Trophoblast cell (in vitro differentiated cells and primary cell): ENCODE results near the gene MYL6B.
A peak's percentile ranks its signal among the peaks of the same experiment; 100 is the strongest.
"Not testable (repeated sequence)": the region's sequence is repeated elsewhere in the genome, so short reads cannot be mapped to it uniquely, and the experiment has no call there.

ENCODE experiments used
- DNase-seq, 2 donors: peaks; one replicate each; pipeline ENCODE4 v3.0.0-alpha.2; 2016
- H2AFZ ChIP-seq: 2 replicates; pipeline ENCODE4 v1.6.1; 2013; ENCODE audit warnings: low read length, moderate library complexity, mild to moderate bottlenecking; ENCODE audit not compliant: insufficient read depth, poor library complexity
- H2AK5ac ChIP-seq: 2 replicates; pipeline ENCODE4 v1.6.1; 2013; ENCODE audit warnings: mild to moderate bottlenecking, low read length
- H2BK120ac ChIP-seq: 2 replicates; pipeline ENCODE4 v1.6.1; 2013; ENCODE audit warnings: low read length, mild to moderate bottlenecking, moderate library complexity; ENCODE audit not compliant: insufficient read depth, poor library complexity
- H2BK12ac ChIP-seq: 2 replicates; pipeline ENCODE4 v1.6.1; 2013; ENCODE audit warnings: mild to moderate bottlenecking, low read length, moderate library complexity
- H2BK5ac ChIP-seq: 2 replicates; pipeline ENCODE4 v1.6.1; 2013; ENCODE audit warnings: low read length, low read depth, moderate library complexity, mild to moderate bottlenecking; ENCODE audit not compliant: poor library complexity
- H3K14ac ChIP-seq: 2 replicates; pipeline ENCODE4 v1.6.1; 2013; ENCODE audit warnings: mild to moderate bottlenecking, low read length
- H3K18ac ChIP-seq: 2 replicates; pipeline ENCODE4 v1.6.1; 2013; ENCODE audit warnings: mild to moderate bottlenecking, low read length
- H3K23ac ChIP-seq: 2 replicates; pipeline ENCODE4 v1.6.1; 2013; ENCODE audit warnings: low read length
- H3K27ac ChIP-seq: 2 replicates; pipeline ENCODE4 v1.5.1; 2013; ENCODE audit warnings: low read depth, mild to moderate bottlenecking, inconsistent platforms, low read length, moderate library complexity
- H3K27me3 ChIP-seq: 2 replicates; pipeline ENCODE4 v1.6.1; 2013; ENCODE audit warnings: inconsistent platforms, mild to moderate bottlenecking, low read length, moderate library complexity; ENCODE audit not compliant: insufficient read depth
- H3K36me3 ChIP-seq, 2 experiments: 1 replicate in 1 of 2; 2 replicates in 1 of 2; pipeline ENCODE4 v1.6.1; 2013; ENCODE audit warnings: low read length in 2 of 2, mild to moderate bottlenecking in 2 of 2, moderate library complexity in 1 of 2; ENCODE audit not compliant: insufficient read depth in 2 of 2, control insufficient read depth in 1 of 2
- H3K4ac ChIP-seq: 2 replicates; pipeline ENCODE4 v1.6.1; 2013; ENCODE audit warnings: low read depth, mild to moderate bottlenecking, low read length, moderate library complexity
- H3K4me1 ChIP-seq, 2 experiments: 1 replicate in 1 of 2; 2 replicates in 1 of 2; pipeline ENCODE4 v1.6.1; 2013; ENCODE audit warnings: low read length in 2 of 2, mild to moderate bottlenecking in 2 of 2, moderate library complexity in 1 of 2; ENCODE audit not compliant: insufficient read depth in 2 of 2, control insufficient read depth in 1 of 2
- H3K4me2 ChIP-seq: 2 replicates; pipeline ENCODE4 v1.6.1; 2013; ENCODE audit warnings: inconsistent platforms, mild to moderate bottlenecking, low read length, moderate library complexity
- H3K4me3 ChIP-seq: 2 replicates; pipeline ENCODE4 v1.5.1; 2013; ENCODE audit warnings: mild to moderate bottlenecking, low read depth, low read length, inconsistent platforms
- H3K79me1 ChIP-seq: one replicate; pipeline ENCODE4 v1.6.1; 2013; ENCODE audit warnings: low read length
- H3K79me2 ChIP-seq: 2 replicates; pipeline ENCODE4 v1.6.1; 2013; ENCODE audit warnings: low read length, mild to moderate bottlenecking; ENCODE audit not compliant: control insufficient read depth, insufficient read depth, poor library complexity
- H3K9ac ChIP-seq: 2 replicates; pipeline ENCODE4 v1.6.1; 2013; ENCODE audit warnings: mild to moderate bottlenecking, low read length
- H3K9me3 ChIP-seq: 2 replicates; pipeline ENCODE4 v1.6.1; 2013; ENCODE audit warnings: low read depth, mild to moderate bottlenecking, control low read depth, inconsistent platforms, low read length; ENCODE audit not compliant: insufficient read depth
- H4K12ac ChIP-seq: 2 replicates; pipeline ENCODE4 v1.6.1; 2013; ENCODE audit warnings: low read depth, mild to moderate bottlenecking, low read length, moderate library complexity
- H4K8ac ChIP-seq: 2 replicates; pipeline ENCODE4 v1.6.1; 2013; ENCODE audit warnings: low read depth, mild to moderate bottlenecking, low read length, moderate library complexity
- H4K91ac ChIP-seq: one replicate; pipeline ENCODE4 v1.6.1; 2013; ENCODE audit warnings: low read depth, mild to moderate bottlenecking, low read length, moderate library complexity
- WGBS: extraction: QIAGEN DNeasy Blood & Tissue Kit; methylation state at CpG from one replicate; pipeline ENCODE4 v1.1.7; 2013; ENCODE audit warnings: missing lambda C conversion rate; ENCODE audit not compliant: insufficient read length, insufficient coverage; ENCODE audit errors: extremely low coverage; 5-methylcytosine and 5-hydroxymethylcytosine counted together

Gene MYL6B

DNA sequence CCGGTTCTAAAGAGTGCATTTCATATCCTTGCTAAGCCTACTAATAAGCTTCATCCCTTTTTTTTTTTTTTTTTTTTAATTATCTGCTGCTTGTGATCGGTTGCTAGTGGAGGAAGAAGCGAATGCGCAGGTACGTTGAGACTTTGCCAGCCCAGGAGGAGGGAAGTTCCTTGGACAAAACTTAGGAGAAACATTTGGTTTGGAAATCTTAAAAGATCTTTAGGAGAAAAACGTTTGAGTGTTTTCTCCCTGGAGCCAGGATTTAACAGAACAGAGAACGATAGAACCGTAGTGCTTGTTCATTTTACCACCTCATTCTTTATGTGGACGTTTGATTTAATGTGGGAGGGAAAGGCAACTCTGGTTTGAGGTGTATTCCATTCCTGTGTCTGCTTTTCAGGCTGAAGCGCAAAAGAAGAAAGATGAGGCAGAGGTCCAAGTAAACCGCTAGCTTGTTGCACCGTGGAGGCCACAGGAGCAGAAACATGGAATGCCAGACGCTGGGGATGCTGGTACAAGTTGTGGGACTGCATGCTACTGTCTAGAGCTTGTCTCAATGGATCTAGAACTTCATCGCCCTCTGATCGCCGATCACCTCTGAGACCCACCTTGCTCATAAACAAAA is 35.2 kb upstream of the MYL6B start:
- not testable (repeated sequence) for H2AK5ac ChIP-seq, H3K18ac ChIP-seq, H3K4ac ChIP-seq, H3K79me2 ChIP-seq, H2BK120ac ChIP-seq, H3K9me3 ChIP-seq, H4K91ac ChIP-seq, H2AFZ ChIP-seq, H3K27me3 ChIP-seq, H3K14ac ChIP-seq, H4K8ac ChIP-seq, H3K23ac ChIP-seq, H2BK12ac ChIP-seq, H2BK5ac ChIP-seq, H4K12ac ChIP-seq
- DNase-seq: peak in 1 of 2 donors; percentile 35
- no CpG with 5 or more reads among the region's 16 CpGs for WGBS
- peak overlapping the region; percentile 59 for H3K4me2 ChIP-seq
- peaks cover 6 to 12% of the 10 kb centered on the region in 2 experiments for H3K4me1 ChIP-seq
- H3K4me3 ChIP-seq: peak overlapping the region; percentile 63
- peak overlapping the region; percentile 83 for H3K9ac ChIP-seq
- H3K79me1 ChIP-seq: peaks cover 12% of the 10 kb centered on the region
- H3K27ac ChIP-seq: peak overlapping the region; percentile 71
- peaks cover 13 to 19% of the 10 kb centered on the region in 2 experiments for H3K36me3 ChIP-seq

DNA sequence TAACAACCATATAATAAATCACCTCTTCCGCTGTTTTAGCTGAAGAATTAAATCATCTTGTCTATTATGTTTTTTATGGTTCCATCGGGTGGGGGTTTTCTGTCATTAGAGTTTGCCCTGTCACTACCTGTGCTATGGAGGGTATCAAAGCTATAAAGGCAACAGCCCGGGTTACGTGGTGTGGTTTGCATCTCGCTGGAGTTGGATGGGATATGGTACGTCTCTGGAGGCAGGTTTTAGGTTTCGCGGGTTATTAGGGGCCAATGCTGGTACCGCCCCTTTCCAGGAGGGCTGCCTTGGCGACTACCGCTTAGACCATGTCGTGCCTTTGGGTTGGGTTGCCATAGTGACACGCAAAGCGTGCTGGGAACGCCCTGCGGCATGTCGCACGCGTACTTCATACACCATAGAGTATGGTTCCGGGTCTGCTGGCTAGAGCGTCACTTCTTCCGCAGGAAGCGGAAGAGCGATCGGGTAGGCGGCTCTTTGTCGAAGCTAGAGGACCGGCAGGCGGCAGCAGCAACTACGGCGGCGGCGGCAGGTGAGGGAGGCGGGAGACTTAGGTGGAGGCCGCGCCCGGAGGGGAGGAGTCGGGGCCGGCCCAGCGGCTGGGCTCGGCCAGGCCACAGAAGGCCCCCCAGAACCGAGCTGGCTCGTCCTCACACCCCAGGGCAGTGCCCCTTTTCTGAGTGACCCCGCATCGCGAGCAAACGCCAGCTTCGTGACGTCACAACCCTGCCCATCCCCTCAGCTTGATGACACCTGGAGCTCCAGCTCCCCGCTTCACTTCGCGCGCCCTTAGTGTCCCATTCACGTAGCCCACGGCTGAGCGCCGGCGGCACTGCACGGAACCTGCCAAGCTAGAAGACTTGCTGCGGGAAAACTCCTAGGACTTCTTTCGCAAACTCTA is 34.4 kb upstream of the MYL6B start, which contains the start of gene ZC3H10:
Gene ZC3H10, plus strand, starts transcription at position 489 of the 910 bp plus-strand sequence. CDS start 2,297 bp downstream, outside the sequence.
- Histone ChIP-seq H3K9me3 (no peaks in the 10 kb centered on the region), H3K4me2 (peak within 1 kb of the TSS; percentile 82), H3K36me3 (peaks cover 7 to 12% of the 10 kb centered on the region in 2 experiments), H3K23ac (no peak within 1 kb of the TSS), H2AFZ (peak within 1 kb of the TSS; percentile 40), H4K12ac (peak within 1 kb of the TSS; percentile 34), H3K79me2 (peaks cover 8% of the 10 kb centered on the region), H3K9ac (peak within 1 kb of the TSS; percentile 83), H3K14ac (peak within 1 kb of the TSS; percentile 63), H4K91ac (peak within 1 kb of the TSS; percentile 56), H3K4me1 (peaks cover 6 to 12% of the 10 kb centered on the region in 2 experiments), H3K4me3 (peak within 1 kb of the TSS; percentile 79), H2BK120ac (peak within 1 kb of the TSS; percentile 9), H4K8ac (peak within 1 kb of the TSS; percentile 72), H2BK12ac (no peak within 1 kb of the TSS), H3K18ac (peak within 1 kb of the TSS; percentile 65), H2AK5ac (peak within 1 kb of the TSS; percentile 14), H2BK5ac (peak within 1 kb of the TSS; percentile 32), H3K4ac (peak within 1 kb of the TSS; percentile 12), H3K27ac (peak within 1 kb of the TSS; percentile 71), H3K79me1 (peaks cover 12% of the 10 kb centered on the region), H3K27me3 (no peaks in the 10 kb centered on the region)
- DNase-seq: peak; percentile 99 to 100
- no CpG with 5 or more reads among the region's 61 CpGs for WGBS

DNA sequence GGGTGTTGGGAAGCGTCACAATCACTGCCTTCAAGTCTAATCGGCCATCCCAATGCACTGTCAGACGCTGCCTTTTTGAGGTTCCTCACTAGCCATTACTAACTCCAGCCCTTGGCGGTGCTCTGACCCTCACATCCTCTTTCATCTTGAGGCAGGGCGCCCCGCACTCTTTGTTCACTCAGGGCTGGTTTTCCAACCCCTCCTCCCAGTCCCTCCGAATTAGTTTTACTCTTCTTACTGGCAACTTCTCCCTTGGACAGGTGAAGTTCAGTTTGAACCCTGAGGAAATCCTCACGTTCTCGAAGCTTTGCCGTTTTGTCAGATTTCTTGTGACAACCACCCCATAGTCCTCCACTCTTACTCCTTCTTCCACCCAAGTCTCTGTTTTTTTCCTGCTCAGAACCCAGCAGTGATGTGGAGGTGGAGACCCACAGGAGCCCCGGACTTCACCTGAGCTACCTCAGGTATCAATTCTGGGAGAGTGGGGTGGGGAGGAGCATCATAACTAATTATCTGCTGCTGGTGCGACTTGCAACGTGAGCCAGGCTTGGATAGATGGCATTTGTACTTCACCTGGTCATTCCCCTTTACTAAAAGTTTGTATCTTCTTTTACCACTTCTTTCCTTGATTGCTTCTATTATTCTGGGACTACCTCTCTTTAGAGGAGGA is 33.6 kb upstream of the MYL6B start:
- no CpG with 5 or more reads among the region's 13 CpGs for WGBS

DNA sequence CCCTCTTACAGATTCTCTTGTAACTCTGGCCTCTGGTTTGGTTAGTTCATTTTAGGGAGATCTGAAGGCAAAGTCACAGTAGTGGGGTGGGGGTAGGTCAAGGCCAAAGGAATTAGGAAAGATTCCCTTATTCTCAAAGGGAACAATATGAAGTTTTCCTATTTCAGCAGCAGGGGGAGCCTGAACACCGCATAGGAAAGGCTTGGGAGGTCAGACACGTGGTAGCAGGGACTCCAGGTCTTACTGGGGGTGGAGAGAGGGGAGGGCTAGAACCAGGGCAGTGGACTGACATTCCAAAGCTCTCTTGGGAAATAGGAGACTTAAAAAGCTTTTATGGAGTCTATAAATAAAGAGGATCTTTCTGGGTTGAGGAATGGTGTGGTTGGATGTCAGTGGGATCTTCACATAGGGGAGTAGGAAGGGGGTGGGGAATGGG is 33.0 kb upstream of the MYL6B start:
- Histone ChIP-seq H3K27me3 (no peaks in the 10 kb centered on the region), H3K14ac (no peak overlapping the region), H4K8ac (no peak overlapping the region), H4K91ac (no peak overlapping the region), H2BK5ac (no peak overlapping the region), H3K4me2 (peak overlapping the region; percentile 82), H3K27ac (no peak overlapping the region), H3K79me2 (peaks cover 8% of the 10 kb centered on the region), H3K36me3 (peaks cover 7 to 12% of the 10 kb centered on the region in 2 experiments), H2AK5ac (no peak overlapping the region), H3K9ac (no peak overlapping the region), H2BK120ac (no peak overlapping the region), H3K18ac (no peak overlapping the region), H2AFZ (no peak overlapping the region), H3K4ac (no peak overlapping the region), H2BK12ac (no peak overlapping the region), H3K23ac (no peak overlapping the region), H4K12ac (no peak overlapping the region), H3K9me3 (no peaks in the 10 kb centered on the region), H3K4me1 (peaks cover 6 to 12% of the 10 kb centered on the region in 2 experiments), H3K4me3 (no peak overlapping the region), H3K79me1 (peaks cover 12% of the 10 kb centered on the region)
- WGBS: no CpG with 5 or more reads among the region's 2 CpGs
- DNase-seq: peak; percentile 79 to 95

More for the DNA sequence above, 33.6 kb upstream of the MYL6B start:
- Histone ChIP-seq H3K9ac (peak overlapping the region; percentile 79), H2BK120ac (no peak overlapping the region), H3K36me3 (peaks cover 7 to 12% of the 10 kb centered on the region in 2 experiments), H2AK5ac (peak overlapping the region; percentile 14), H3K9me3 (no peaks in the 10 kb centered on the region), H3K27me3 (no peaks in the 10 kb centered on the region), H2BK12ac (no peak overlapping the region), H3K79me2 (peaks cover 8% of the 10 kb centered on the region), H3K4me2 (peak overlapping the region; percentile 82), H4K8ac (peak overlapping the region; percentile 72), H3K79me1 (peaks cover 12% of the 10 kb centered on the region), H3K18ac (peak overlapping the region; percentile 21), H3K4ac (peak overlapping the region; percentile 7), H4K91ac (peak overlapping the region; percentile 56), H2AFZ (no peak overlapping the region), H3K14ac (peak overlapping the region; percentile 33), H4K12ac (peak overlapping the region; percentile 34), H3K27ac (peak overlapping the region; percentile 66), H3K4me1 (peaks cover 6 to 12% of the 10 kb centered on the region in 2 experiments), H3K4me3 (peak overlapping the region; percentile 79), H2BK5ac (peak overlapping the region; percentile 32), H3K23ac (no peak overlapping the region)
- peak in 1 of 2 donors; percentile 5 for DNase-seq
